Stomach (tissue), 19 donors: ENCODE measurements around the gene PCP4L1. TPM values are rescaled to one million over a fixed set of nuclear protein-coding genes. Genes with fewer than 3 reads are reported as not detected.

Experiments used
- DNase-seq, 2 donors: peaks; one replicate each; pipeline versions ENCODE4 v3.0.0 to v3.0.0-alpha.2; 2013 to 2019
- H3K27ac ChIP-seq, 5 donors: fragments of 200-600 bp in 4 of 5; sonication (generic) in 4 of 5; one replicate each; pipeline ENCODE4 v1.5.1; 2013 to 2019; ENCODE audit warnings: mild to moderate bottlenecking in 1 of 5, moderate library complexity in 1 of 5
- H3K27me3 ChIP-seq, 3 donors: fragments of 200-600 bp; sonication (generic); one replicate each; pipeline ENCODE4 v1.5.1; 2017 to 2019; ENCODE audit warnings: mixed run types in 1 of 3
- H3K36me3 ChIP-seq, 4 donors: fragments of 200-600 bp; sonication (generic); 1 replicate in 3 of 4; 2 replicates in 1 of 4; pipeline ENCODE4 v1.5.1; 2016 to 2019
- H3K4me1 ChIP-seq, 4 donors: fragments of 200-600 bp; sonication (generic); one replicate each; pipeline ENCODE4 v1.5.1; 2016 to 2019
- H3K4me3 ChIP-seq, 4 donors: fragments of 200-600 bp; sonication (generic) in 3 of 4; one replicate each; pipeline ENCODE4 v1.5.1; 2016 to 2019; ENCODE audit warnings: mild to moderate bottlenecking in 1 of 4
- H3K9me3 ChIP-seq, 4 donors: fragments of 200-600 bp; sonication (generic); one replicate each; pipeline ENCODE4 v1.5.1; 2016 to 2019
- CTCF ChIP-seq, 7 experiments: fragments of 450-650 bp in 4 of 7; fragments of 200-600 bp in 3 of 7; sonication (generic) in 3 of 7; IDR thresholded peaks; one replicate each; pipeline ENCODE4 v1.5.1; 2016 to 2019; ENCODE audit warnings: antibody characterized with exemption in 7 of 7, control low read depth in 2 of 7, mild to moderate bottlenecking in 1 of 7
- EP300 ChIP-seq: sonication (generic); formaldehyde crosslinking; IDR thresholded peaks from one replicate; pipeline ENCODE4 v1.6.1; 2017; ENCODE audit warnings: antibody characterized with exemption
- POLR2A ChIP-seq, 4 donors: fragments of 450-650 bp; IDR thresholded peaks; one replicate each; pipeline ENCODE4 v1.6.1; 2016; ENCODE audit warnings: antibody characterized with exemption in 4 of 4, control low read depth in 2 of 4, mild to moderate bottlenecking in 1 of 4, moderate library complexity in 1 of 4
- POLR2AphosphoS5 ChIP-seq, 3 donors: sonication (generic); formaldehyde crosslinking; IDR thresholded peaks; one replicate each; pipeline ENCODE4 v1.6.1; 2016; ENCODE audit warnings: antibody characterized with exemption in 3 of 3
- WGBS, 5 donors: extraction: QIAGEN DNeasy Blood & Tissue Kit in 3 of 5; methylation state at CpG; one replicate each; pipeline versions ENCODE4 v1.1.5 to v1.1.7; 2013 to 2018; 5-methylcytosine and 5-hydroxymethylcytosine counted together
- intact Hi-C: fragments of 100-400 bp; cut with DNase I; formaldehyde crosslinking; loops from one replicate; pipeline ENCODE4 v1.15.1; 2023; ENCODE audit warnings: low total_unique reads
- long read RNA-seq, 10 donors: transcript quantifications; one replicate each; lab custom pipeline, GENCODE V29; 2026
- polyA plus RNA-seq, 3 donors: library from polyadenylated mRNA; stranded (reverse); fragments of 200-250 nt; gene quantifications; one replicate each; pipeline ENCODE4 v1.2.3, GENCODE V29; 2013
- total RNA-seq, 5 donors: library from RNA; depleted of rRNA; stranded (reverse); fragments of >200 nt; gene quantifications; one replicate each; pipeline versions ENCODE4 v1.1.0 to v1.2.3, GENCODE V29; 2014 to 2016
- donor health status: healthy with polysubstance abuse.
- donor health status: Bipolar disorder and iron deficiency.
- donor health status: healthy.

PCP4L1 gene
- total RNA-seq (10 to 100 TPM in 2 of 5 donors, not detected in 3; 17.6 to 19.4 TPM), polyA plus RNA-seq (10 to 100 TPM in 1 of 3 donors, not detected in 2; 12.6 TPM)
- long read RNA-seq, donor 1, partial matches to known transcripts = 0 of 2 reads
- long read RNA-seq, donor 1, other reads (novel, unspliced or antisense) = 0 of 2 reads
- long read RNA-seq, donor 2, partial matches to known transcripts = 0 of 2 reads
- long read RNA-seq, donor 2, other reads (novel, unspliced or antisense) = 0 of 2 reads
- long read RNA-seq, donor 3 = 0 reads
- long read RNA-seq, donor 4 = 0 reads
- long read RNA-seq, donor 5, partial matches to known transcripts = 0 of 2 reads
- long read RNA-seq, donor 5, other reads (novel, unspliced or antisense) = 0 of 2 reads
- long read RNA-seq, donor 6 = 0 reads
- long read RNA-seq, donor 7, partial matches to known transcripts = 8 of 11 reads
- long read RNA-seq, donor 7, other reads (novel, unspliced or antisense) = 0 of 11 reads
- long read RNA-seq, donor 8 = 0 reads
- long read RNA-seq, donor 9, partial matches to known transcripts = 9 of 11 reads
- long read RNA-seq, donor 9, other reads (novel, unspliced or antisense) = 0 of 11 reads
- long read RNA-seq, donor 10 = 0 reads

- Histone ChIP-seq H3K27me3 (peaks cover 0 to 58% (median 29%) of the 10 kb centered on the region in 3 donors), H3K27ac (peak within 1 kb of the TSS in 1 of 5 donors; percentile 55), H3K36me3 (no peaks in the 10 kb centered on the region), H3K9me3 (peaks cover 0 to 13% (median 11%) of the 10 kb centered on the region in 4 donors), H3K4me3 (peak within 1 kb of the TSS; percentile 51 to 58 (median 53)), H3K4me1 (peaks cover 8 to 21% (median 12%) of the 10 kb centered on the region in 4 donors)
- peak; percentile 65 to 88 for DNase-seq
- TF ChIP-seq CTCF (IDR thresholded peaks at IDR 0.05) = no peak
- TF ChIP-seq POLR2AphosphoS5 (IDR thresholded peaks at IDR 0.05) = no peak
- TF ChIP-seq EP300 = no peak
- no peak for TF ChIP-seq POLR2A (IDR thresholded peaks at IDR 0.05)
- intact Hi-C loops = no loop called here
- WGBS, 5 donors = 1 to 12% (median 3%) methylated on average over 11 to 62 of the region's 62 CpGs
Observed at GRCh38 chr1:161258439-161259344, at the start of gene PCP4L1. Gene PCP4L1, plus strand, starts transcription at chr1:161258745. Its CDS starts 230 bp downstream, at chr1:161258975.

GRCh38 chr1:161209790-161210409 is 48.6 kb upstream of the PCP4L1 start:
- intact Hi-C loops = no loop called here
- Histone ChIP-seq H3K9me3 (no peaks in the 10 kb centered on the region), H3K36me3 (peaks cover 59 to 99% (median 94%) of the 10 kb centered on the region in 4 donors), H3K4me1 (peaks cover 7 to 55% (median 35%) of the 10 kb centered on the region in 4 donors), H3K27me3 (no peaks in the 10 kb centered on the region), H3K4me3 (no peak overlapping the region), H3K27ac (peak overlapping the region in 3 of 5 donors; percentile 34 to 95 (median 89))
- DNase-seq = peak; percentile 80 to 90
- peak in 5 of 7 experiments; percentile 40 to 94 (median 85) for TF ChIP-seq CTCF (IDR thresholded peaks at IDR 0.05)
- no peak for TF ChIP-seq POLR2A (IDR thresholded peaks at IDR 0.05)
- WGBS, 5 donors = 29 to 41% (median 34%) methylated on average over 11 of the region's 11 CpGs

- H3K36me3 ChIP-seq = peaks cover 52 to 69% (median 60%) of the 10 kb centered on the region in 4 donors
- intact Hi-C loops = no loop called here
- peak overlapping the region in 4 of 5 donors; percentile 60 to 87 (median 80) for H3K27ac ChIP-seq
- H3K9me3 ChIP-seq = no peaks in the 10 kb centered on the region
- no peak for DNase-seq
- TF ChIP-seq EP300 (no peak), CTCF (IDR thresholded peaks at IDR 0.05) (no peak), POLR2AphosphoS5 (IDR thresholded peaks at IDR 0.05) (no peak), POLR2A (IDR thresholded peaks at IDR 0.05) (no peak)
- H3K4me3 ChIP-seq = peak overlapping the region in 1 of 4 donors; percentile 30
- no peaks in the 10 kb centered on the region for H3K27me3 ChIP-seq
- 78 to 94% (median 92%) methylated on average over 9 of the region's 9 CpGs for WGBS, 5 donors
- peaks cover 0 to 23% (median 5%) of the 10 kb centered on the region in 4 donors for H3K4me1 ChIP-seq
Observed at GRCh38 chr1:161214369-161214768, 44.2 kb upstream of the PCP4L1 start.
